ENCODE measurements around the gene GABBR2. TPM values are rescaled to one million over a fixed set of nuclear protein-coding genes. Genes with fewer than 3 reads are reported as not detected.

The GABBR2 gene
- total and polyA plus RNA-seq, 4 donors: 20.0 to 140 (median 93.3) TPM

GRCh38 chr9:98644011-98644410 lies 64.7 kb downstream of the GABBR2 start:
- WGBS (ENCODE audit: insufficient coverage): 96% methylated on average over 3 of the region's 4 CpGs
- Histone ChIP-seq H3K27ac (ENCODE audit: low read depth, low read length) (no peak overlapping the region), H3K27me3 (ENCODE audit: control insufficient read depth, insufficient read depth, low read length) (no peaks in the 10 kb centered on the region), H3K9me3 (ENCODE audit: control insufficient read depth, insufficient read depth, low read length) (no peaks in the 10 kb centered on the region), H3K36me3 (ENCODE audit: control insufficient read depth, insufficient read depth, low read length) (no peaks in the 10 kb centered on the region), H3K4me1 (ENCODE audit: control insufficient read depth, insufficient read depth, low read length) (peaks cover 23% of the 10 kb centered on the region), H3K4me3 (ENCODE audit: low read depth, low read length) (no peak overlapping the region)
- DNase-seq (ENCODE audit: low read depth in 4 of 6, low spot score in 6 of 6): no peak

- Histone ChIP-seq H3K36me3 (ENCODE audit: control insufficient read depth, insufficient read depth, low read length) (no peaks in the 10 kb centered on the region), H3K27me3 (ENCODE audit: control insufficient read depth, insufficient read depth, low read length) (no peaks in the 10 kb centered on the region), H3K9me3 (ENCODE audit: control insufficient read depth, insufficient read depth, low read length) (no peaks in the 10 kb centered on the region), H3K4me1 (ENCODE audit: control insufficient read depth, insufficient read depth, low read length) (peaks cover 23% of the 10 kb centered on the region), H3K4me3 (ENCODE audit: low read depth, low read length) (no peak overlapping the region), H3K27ac (ENCODE audit: low read depth, low read length) (no peak overlapping the region)
- WGBS (ENCODE audit: insufficient coverage): 56% methylated on average over 6 of the region's 10 CpGs
- peak in 2 of 6 donors; percentile 7 to 35 for DNase-seq (ENCODE audit: low read depth in 4 of 6, low spot score in 6 of 6)
These were observed 65.9 kb downstream of the GABBR2 start for GRCh38 chr9:98642661-98643312.

- Histone ChIP-seq H3K27me3 (ENCODE audit: control insufficient read depth, insufficient read depth, low read length) (no peaks in the 10 kb centered on the region), H3K27ac (ENCODE audit: low read depth, low read length) (no peak overlapping the region), H3K9me3 (ENCODE audit: control insufficient read depth, insufficient read depth, low read length) (no peaks in the 10 kb centered on the region), H3K4me1 (ENCODE audit: control insufficient read depth, insufficient read depth, low read length) (peaks cover 20% of the 10 kb centered on the region), H3K36me3 (ENCODE audit: control insufficient read depth, insufficient read depth, low read length) (no peaks in the 10 kb centered on the region), H3K4me3 (ENCODE audit: low read depth, low read length) (no peak overlapping the region)
- peak in 3 of 6 donors; percentile 17 to 78 (median 29) for DNase-seq (ENCODE audit: low read depth in 4 of 6, low spot score in 6 of 6)
- 72% methylated on average over 4 of the region's 10 CpGs for WGBS (ENCODE audit: insufficient coverage)
These were observed 67.0 kb downstream of the GABBR2 start for GRCh38 chr9:98641695-98642094.

GRCh38 chr9:98640394-98640793 lies 68.3 kb downstream of the GABBR2 start:
- Histone ChIP-seq H3K27me3 (ENCODE audit: control insufficient read depth, insufficient read depth, low read length) (no peaks in the 10 kb centered on the region), H3K4me1 (ENCODE audit: control insufficient read depth, insufficient read depth, low read length) (peaks cover 20% of the 10 kb centered on the region), H3K9me3 (ENCODE audit: control insufficient read depth, insufficient read depth, low read length) (no peaks in the 10 kb centered on the region), H3K36me3 (ENCODE audit: control insufficient read depth, insufficient read depth, low read length) (no peaks in the 10 kb centered on the region), H3K4me3 (ENCODE audit: low read depth, low read length) (no peak overlapping the region), H3K27ac (ENCODE audit: low read depth, low read length) (no peak overlapping the region)
- 94% methylated on average over 1 of the region's 3 CpGs for WGBS (ENCODE audit: insufficient coverage)
- DNase-seq (ENCODE audit: low read depth in 4 of 6, low spot score in 6 of 6): no peak

GRCh38 chr9:98639133-98639532 lies 69.6 kb downstream of the GABBR2 start:
- H3K27ac ChIP-seq (ENCODE audit: low read depth, low read length): no peak overlapping the region
- no CpG with 5 or more reads among the region's 1 CpG for WGBS (ENCODE audit: insufficient coverage)

GRCh38 chr9:98637381-98637780 lies 71.4 kb downstream of the GABBR2 start:
- no peaks in the 10 kb centered on the region for H3K36me3 ChIP-seq (ENCODE audit: control insufficient read depth, insufficient read depth, low read length)
- H3K4me1 ChIP-seq (ENCODE audit: control insufficient read depth, insufficient read depth, low read length): peaks cover 11% of the 10 kb centered on the region
- no peak overlapping the region for H3K4me3 ChIP-seq (ENCODE audit: low read depth, low read length)
- H3K27ac ChIP-seq (ENCODE audit: low read depth, low read length): no peak overlapping the region
- H3K27me3 ChIP-seq (ENCODE audit: control insufficient read depth, insufficient read depth, low read length): no peaks in the 10 kb centered on the region
- WGBS (ENCODE audit: insufficient coverage): no CpG with 5 or more reads among the region's 1 CpG
- H3K9me3 ChIP-seq (ENCODE audit: control insufficient read depth, insufficient read depth, low read length): no peaks in the 10 kb centered on the region
- no peak for DNase-seq (ENCODE audit: low read depth in 4 of 6, low spot score in 6 of 6)

More at GRCh38 chr9:98639133-98639532, 69.6 kb downstream of the GABBR2 start:
- DNase-seq (ENCODE audit: low read depth in 4 of 6, low spot score in 6 of 6): no peak
- Histone ChIP-seq H3K36me3 (ENCODE audit: control insufficient read depth, insufficient read depth, low read length) (no peaks in the 10 kb centered on the region), H3K4me3 (ENCODE audit: low read depth, low read length) (no peak overlapping the region), H3K27me3 (ENCODE audit: control insufficient read depth, insufficient read depth, low read length) (no peaks in the 10 kb centered on the region), H3K9me3 (ENCODE audit: control insufficient read depth, insufficient read depth, low read length) (no peaks in the 10 kb centered on the region), H3K4me1 (ENCODE audit: control insufficient read depth, insufficient read depth, low read length) (peaks cover 24% of the 10 kb centered on the region)

GRCh38 chr9:98635374-98635773 lies 73.4 kb downstream of the GABBR2 start:
- Histone ChIP-seq H3K9me3 (ENCODE audit: control insufficient read depth, insufficient read depth, low read length) (no peaks in the 10 kb centered on the region), H3K27ac (ENCODE audit: low read depth, low read length) (no peak overlapping the region), H3K4me3 (ENCODE audit: low read depth, low read length) (no peak overlapping the region), H3K27me3 (ENCODE audit: control insufficient read depth, insufficient read depth, low read length) (no peaks in the 10 kb centered on the region), H3K36me3 (ENCODE audit: control insufficient read depth, insufficient read depth, low read length) (no peaks in the 10 kb centered on the region), H3K4me1 (ENCODE audit: control insufficient read depth, insufficient read depth, low read length) (peaks cover 3% of the 10 kb centered on the region)
- WGBS (ENCODE audit: insufficient coverage): 100% methylated on average over 1 of the region's 2 CpGs
- DNase-seq (ENCODE audit: low read depth in 4 of 6, low spot score in 6 of 6): no peak

GRCh38 chr9:98634685-98635336 lies 73.9 kb downstream of the GABBR2 start:
- Histone ChIP-seq H3K27me3 (ENCODE audit: control insufficient read depth, insufficient read depth, low read length) (no peaks in the 10 kb centered on the region), H3K36me3 (ENCODE audit: control insufficient read depth, insufficient read depth, low read length) (no peaks in the 10 kb centered on the region), H3K27ac (ENCODE audit: low read depth, low read length) (no peak overlapping the region), H3K4me1 (ENCODE audit: control insufficient read depth, insufficient read depth, low read length) (peaks cover 3% of the 10 kb centered on the region), H3K4me3 (ENCODE audit: low read depth, low read length) (no peak overlapping the region), H3K9me3 (ENCODE audit: control insufficient read depth, insufficient read depth, low read length) (no peaks in the 10 kb centered on the region)
- DNase-seq (ENCODE audit: low read depth in 4 of 6, low spot score in 6 of 6): no peak
- WGBS (ENCODE audit: insufficient coverage): 86% methylated on average over 6 of the region's 7 CpGs

GRCh38 chr9:98632839-98633238 lies 75.9 kb downstream of the GABBR2 start:
- DNase-seq (ENCODE audit: low read depth in 4 of 6, low spot score in 6 of 6): no peak
- 67% methylated on average over 2 of the region's 4 CpGs for WGBS (ENCODE audit: insufficient coverage)
- Histone ChIP-seq H3K36me3 (ENCODE audit: control insufficient read depth, insufficient read depth, low read length) (no peaks in the 10 kb centered on the region), H3K27me3 (ENCODE audit: control insufficient read depth, insufficient read depth, low read length) (no peaks in the 10 kb centered on the region), H3K4me1 (ENCODE audit: control insufficient read depth, insufficient read depth, low read length) (peaks cover 6% of the 10 kb centered on the region), H3K27ac (ENCODE audit: low read depth, low read length) (no peak overlapping the region), H3K4me3 (ENCODE audit: low read depth, low read length) (no peak overlapping the region), H3K9me3 (ENCODE audit: control insufficient read depth, insufficient read depth, low read length) (no peaks in the 10 kb centered on the region)

- H3K36me3 ChIP-seq (ENCODE audit: control insufficient read depth, insufficient read depth, low read length): peaks cover 10% of the 10 kb centered on the region
- WGBS (ENCODE audit: insufficient coverage): 78% methylated on average over 5 of the region's 7 CpGs
- H3K27ac ChIP-seq (ENCODE audit: low read depth, low read length): no peak overlapping the region
- no peaks in the 10 kb centered on the region for H3K9me3 ChIP-seq (ENCODE audit: control insufficient read depth, insufficient read depth, low read length)
- H3K27me3 ChIP-seq (ENCODE audit: control insufficient read depth, insufficient read depth, low read length): no peaks in the 10 kb centered on the region
- no peak for DNase-seq (ENCODE audit: low read depth in 4 of 6, low spot score in 6 of 6)
- peaks cover 14% of the 10 kb centered on the region for H3K4me1 ChIP-seq (ENCODE audit: control insufficient read depth, insufficient read depth, low read length)
- H3K4me3 ChIP-seq (ENCODE audit: low read depth, low read length): no peak overlapping the region
These were observed 81.4 kb downstream of the GABBR2 start for GRCh38 chr9:98627296-98627695.

Measured in spinal cord (tissue), 10 donors.